H9 (cell line): ENCODE data around the gene SPRYD4. TPM values are rescaled to one million over a fixed set of nuclear protein-coding genes. Genes with fewer than 3 reads are reported as not detected.
A peak's percentile ranks its signal among the peaks of the same experiment; 100 is the strongest.

Source experiments
- DNase-seq: peaks from one replicate; pipeline ENCODE4 v3.0.0-alpha.2; 2017
- H2AFZ ChIP-seq: one replicate; pipeline ENCODE4 v1.6.1; 2013; ENCODE audit warnings: mild to moderate bottlenecking, low read length, control low read depth, moderate library complexity
- H2AK5ac ChIP-seq: 2 replicates; pipeline ENCODE4 v1.6.1; 2013; ENCODE audit warnings: low read length, control low read depth, mixed read lengths; ENCODE audit not compliant: insufficient read length
- H2BK120ac ChIP-seq: one replicate; pipeline ENCODE4 v1.6.1; 2013; ENCODE audit warnings: low read depth, mild to moderate bottlenecking, low read length, control low read depth, inconsistent platforms; ENCODE audit not compliant: poor library complexity, severe bottlenecking
- H2BK12ac ChIP-seq: 2 replicates; pipeline ENCODE4 v1.6.1; 2013; ENCODE audit warnings: low read length, control low read depth, mixed read lengths, low read depth; ENCODE audit not compliant: insufficient read length
- H2BK15ac ChIP-seq: 2 replicates; pipeline ENCODE4 v1.6.1; 2013; ENCODE audit warnings: low read depth, low read length, control low read depth
- H2BK20ac ChIP-seq: one replicate; pipeline ENCODE4 v1.6.1; 2013; ENCODE audit warnings: low read depth, mild to moderate bottlenecking, low read length, control low read depth, inconsistent platforms; ENCODE audit not compliant: poor library complexity, severe bottlenecking
- H2BK5ac ChIP-seq: 2 replicates; pipeline ENCODE4 v1.6.1; 2013; ENCODE audit warnings: low read length, control low read depth, mixed read lengths; ENCODE audit not compliant: insufficient read length
- H3K14ac ChIP-seq: 2 replicates; pipeline ENCODE4 v1.6.1; 2013; ENCODE audit warnings: low read length, control low read depth; ENCODE audit not compliant: insufficient read depth
- H3K18ac ChIP-seq: 2 replicates; pipeline ENCODE4 v1.6.1; 2013; ENCODE audit warnings: low read depth, mild to moderate bottlenecking, mixed read lengths, low read length, control low read depth; ENCODE audit not compliant: insufficient read length
- H3K23ac ChIP-seq: 2 replicates; pipeline ENCODE4 v1.6.1; 2013; ENCODE audit warnings: low read length, control low read depth, mixed read lengths, low read depth; ENCODE audit not compliant: insufficient read length
- H3K23me2 ChIP-seq: 2 replicates; pipeline ENCODE4 v1.6.1; 2013; ENCODE audit warnings: low read depth, mild to moderate bottlenecking, mixed read lengths, low read length, control low read depth; ENCODE audit not compliant: insufficient read length, poor library complexity, severe bottlenecking
- H3K27ac ChIP-seq: 2 replicates; pipeline ENCODE4 v1.5.1; 2013; ENCODE audit warnings: low read length, control low read depth, mixed read lengths, low read depth; ENCODE audit not compliant: insufficient read length
- H3K27me3 ChIP-seq: 2 replicates; pipeline ENCODE4 v1.6.1; 2013; ENCODE audit warnings: low read length, control low read depth, inconsistent platforms; ENCODE audit not compliant: insufficient read depth
- H3K4ac ChIP-seq: 2 replicates; pipeline ENCODE4 v1.6.1; 2013; ENCODE audit warnings: low read depth, mild to moderate bottlenecking, control low read depth, inconsistent platforms, low read length, moderate library complexity
- H3K4me1 ChIP-seq: 2 replicates; pipeline ENCODE4 v1.6.1; 2013; ENCODE audit warnings: low read length, control low read depth, inconsistent platforms; ENCODE audit not compliant: insufficient read depth
- H3K4me2 ChIP-seq: 2 replicates; pipeline ENCODE4 v1.6.1; 2013; ENCODE audit warnings: low read length, control low read depth, mixed read lengths; ENCODE audit not compliant: insufficient read length, insufficient read depth
- H3K56ac ChIP-seq: 2 replicates; pipeline ENCODE4 v1.6.1; 2013; ENCODE audit warnings: low read depth, mild to moderate bottlenecking, mixed read lengths, low read length, control low read depth; ENCODE audit not compliant: insufficient read length
- H3K79me1 ChIP-seq: 2 replicates; pipeline ENCODE4 v1.6.1; 2013; ENCODE audit warnings: low read depth, mild to moderate bottlenecking, moderate library complexity, low read length, control low read depth, inconsistent platforms; ENCODE audit not compliant: insufficient read depth, poor library complexity, severe bottlenecking
- H3K79me2 ChIP-seq: 2 replicates; pipeline ENCODE4 v1.6.1; 2013; ENCODE audit warnings: low read length, control low read depth, inconsistent platforms; ENCODE audit not compliant: insufficient read depth
- H3K9ac ChIP-seq: 2 replicates; pipeline ENCODE4 v1.6.1; 2013; ENCODE audit warnings: low read length, control low read depth, mixed read lengths; ENCODE audit not compliant: insufficient read length; ENCODE audit errors: extremely low read depth
- H3K9me3 ChIP-seq: one replicate; pipeline ENCODE4 v1.6.1; 2013; ENCODE audit warnings: low read depth, low read length, inconsistent platforms; ENCODE audit not compliant: control insufficient read depth
- H3T11ph ChIP-seq: one replicate; pipeline ENCODE4 v1.6.1; 2013; ENCODE audit warnings: mild to moderate bottlenecking, low read length, control low read depth, inconsistent platforms
- H4K20me1 ChIP-seq: one replicate; pipeline ENCODE4 v1.6.1; 2013; ENCODE audit not compliant: control insufficient read depth, insufficient read length, insufficient read depth
- H4K5ac ChIP-seq: 2 replicates; pipeline ENCODE4 v1.6.1; 2013; ENCODE audit warnings: low read depth, mild to moderate bottlenecking, mixed read lengths, low read length, control low read depth; ENCODE audit not compliant: insufficient read length
- H4K8ac ChIP-seq: replicated peaks from 2 replicates; pipeline ENCODE4 v1.6.1; 2013; ENCODE audit warnings: low read length, control low read depth, mixed read lengths, low read depth; ENCODE audit not compliant: insufficient read length
- H4K91ac ChIP-seq: 2 replicates; pipeline ENCODE4 v1.6.1; 2013; ENCODE audit warnings: low read depth, mild to moderate bottlenecking, moderate library complexity, mixed read lengths, low read length, control low read depth; ENCODE audit not compliant: insufficient read length
- H3K27ac Mint-ChIP-seq, 3 experiments: 2 replicates in 2 of 3; 3 replicates in 1 of 3; pipeline ENCODE4 v1.8.0; 2020 to 2021; ENCODE audit warnings: mixed read lengths in 3 of 3, mild to moderate bottlenecking in 1 of 3, moderate library complexity in 1 of 3
- H3K27me3 Mint-ChIP-seq: 2 replicates; pipeline ENCODE4 v1.8.0; 2021; ENCODE audit warnings: low read depth, mild to moderate bottlenecking, moderate library complexity, mixed read lengths
- H3K36me3 Mint-ChIP-seq, 3 experiments: 2 replicates in 2 of 3; 3 replicates in 1 of 3; pipeline ENCODE4 v1.8.0; 2020 to 2021; ENCODE audit warnings: low read depth in 3 of 3, mixed read lengths in 3 of 3; ENCODE audit not compliant: insufficient read depth in 1 of 3
- H3K4me1 Mint-ChIP-seq, 2 experiments: 2 replicates each; pipeline ENCODE4 v1.8.0; 2020; ENCODE audit warnings: mixed read lengths in 2 of 2
- H3K4me3 Mint-ChIP-seq, 2 experiments: 2 replicates in 1 of 2; 3 replicates in 1 of 2; pipeline ENCODE4 v1.8.0; 2020 to 2021; ENCODE audit warnings: mild to moderate bottlenecking in 2 of 2, mixed read lengths in 2 of 2, moderate library complexity in 1 of 2
- H3K9me3 Mint-ChIP-seq, 2 experiments: 2 replicates in 1 of 2; 3 replicates in 1 of 2; pipeline ENCODE4 v1.8.0; 2020; ENCODE audit warnings: mild to moderate bottlenecking in 2 of 2, mixed read lengths in 2 of 2, moderate library complexity in 1 of 2
- WGBS: extraction: QIAGEN DNeasy Blood & Tissue Kit; methylation state at CpG from one replicate; pipeline ENCODE4 v1.1.7; 2013; ENCODE audit warnings: missing lambda C conversion rate, low lambda C conversion rate, mixed read lengths; ENCODE audit not compliant: insufficient read length; ENCODE audit errors: extremely low coverage; 5-methylcytosine and 5-hydroxymethylcytosine counted together
- total RNA-seq: library from RNA; stranded (reverse); gene quantifications from 2 replicates; pipeline ENCODE4 v1.2.1, GENCODE V29; 2021
- TF ChIP-seq, protein P1 (sequence below): fragments of 200-600 bp; sonication (generic); conservative IDR thresholded peaks from 3 replicates; pipeline ENCODE4 v1.8.0; 2021; ENCODE audit warnings: antibody characterized with exemption, mild to moderate bottlenecking

SPRYD4 gene
- total RNA-seq, 1 experiment from 2014 or later = 4.9 TPM

DNA sequence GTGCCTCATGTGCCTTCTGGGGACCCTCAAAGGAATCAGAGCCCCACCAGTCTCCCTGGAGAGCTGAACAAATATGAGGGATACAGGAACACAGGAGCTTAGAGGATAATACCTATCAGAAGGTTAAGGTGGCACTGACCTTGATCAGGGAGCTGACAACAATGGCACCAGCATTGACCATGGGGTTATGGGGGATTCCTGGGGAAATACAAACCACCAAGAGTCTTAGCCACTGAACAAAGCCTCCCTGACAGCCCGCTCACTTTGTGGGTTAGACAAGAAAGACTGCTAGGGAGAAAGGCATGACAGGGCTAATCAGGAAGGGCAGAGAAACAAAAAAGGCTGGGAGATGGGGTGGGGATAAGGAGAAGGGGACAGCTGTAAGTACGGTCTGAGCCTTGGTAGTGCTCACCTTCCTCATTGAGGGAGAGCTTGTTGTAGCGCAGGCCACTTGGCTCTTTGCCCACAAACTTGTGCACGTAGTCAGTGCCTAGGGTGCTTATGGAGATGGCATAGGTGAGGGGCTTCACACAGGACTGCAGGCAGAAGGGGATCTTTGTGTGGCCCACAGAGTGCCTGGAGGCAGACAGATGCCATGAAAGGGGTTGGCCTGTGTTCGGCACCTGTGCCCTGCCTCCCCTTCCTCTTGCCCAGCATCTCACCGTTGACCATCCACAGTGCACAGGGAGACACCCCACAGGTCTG, 9.3 kb downstream of the SPRYD4 start:
- WGBS = no CpG with 5 or more reads among the region's 6 CpGs
- Histone ChIP-seq H3K4me1 (no peaks in the 10 kb centered on the region), H3K14ac (no peak overlapping the region), H2BK12ac (no peak overlapping the region), H4K5ac (no peak overlapping the region), H3K4ac (no peak overlapping the region), H3K9me3 (no peaks in the 10 kb centered on the region), H3K4me2 (no peak overlapping the region), H3K18ac (no peak overlapping the region), H3K9ac (no peak overlapping the region), H2BK5ac (no peak overlapping the region), H3K79me1 (no peaks in the 10 kb centered on the region), H2AK5ac (no peak overlapping the region), H2BK120ac (no peak overlapping the region), H4K8ac (no peak overlapping the region), H3K23me2 (no peaks in the 10 kb centered on the region), H3K79me2 (no peaks in the 10 kb centered on the region), H3K56ac (no peak overlapping the region), H2BK15ac (no peak overlapping the region), H3K27ac (no peak overlapping the region), H3T11ph (no peak overlapping the region), H2BK20ac (no peak overlapping the region), H3K27me3 (no peaks in the 10 kb centered on the region), H3K23ac (no peak overlapping the region), H2AFZ (no peak overlapping the region), H4K20me1 (no peaks in the 10 kb centered on the region), H4K91ac (no peak overlapping the region)
- Mint-ChIP-seq H3K4me1 (no peaks in the 10 kb centered on the region), H3K9me3 (no peaks in the 10 kb centered on the region), H3K27me3 (no peaks in the 10 kb centered on the region), H3K27ac (peak overlapping the region in 1 of 3 experiments; percentile 68; a peak in 2 of 7 replicates), H3K4me3 (no peak overlapping the region), H3K36me3 (peaks cover 0 to 23% (median 5%) of the 10 kb centered on the region in 3 experiments; a peak in 4 of 7 replicates)
- TF ChIP-seq, protein P1, sequence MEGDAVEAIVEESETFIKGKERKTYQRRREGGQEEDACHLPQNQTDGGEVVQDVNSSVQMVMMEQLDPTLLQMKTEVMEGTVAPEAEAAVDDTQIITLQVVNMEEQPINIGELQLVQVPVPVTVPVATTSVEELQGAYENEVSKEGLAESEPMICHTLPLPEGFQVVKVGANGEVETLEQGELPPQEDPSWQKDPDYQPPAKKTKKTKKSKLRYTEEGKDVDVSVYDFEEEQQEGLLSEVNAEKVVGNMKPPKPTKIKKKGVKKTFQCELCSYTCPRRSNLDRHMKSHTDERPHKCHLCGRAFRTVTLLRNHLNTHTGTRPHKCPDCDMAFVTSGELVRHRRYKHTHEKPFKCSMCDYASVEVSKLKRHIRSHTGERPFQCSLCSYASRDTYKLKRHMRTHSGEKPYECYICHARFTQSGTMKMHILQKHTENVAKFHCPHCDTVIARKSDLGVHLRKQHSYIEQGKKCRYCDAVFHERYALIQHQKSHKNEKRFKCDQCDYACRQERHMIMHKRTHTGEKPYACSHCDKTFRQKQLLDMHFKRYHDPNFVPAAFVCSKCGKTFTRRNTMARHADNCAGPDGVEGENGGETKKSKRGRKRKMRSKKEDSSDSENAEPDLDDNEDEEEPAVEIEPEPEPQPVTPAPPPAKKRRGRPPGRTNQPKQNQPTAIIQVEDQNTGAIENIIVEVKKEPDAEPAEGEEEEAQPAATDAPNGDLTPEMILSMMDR = no peak
- no peak for DNase-seq
